Ramos (cell line): ENCODE measurements around the gene DUSP28.

ENCODE experiments used
- in situ Hi-C: fragments of 300-500 bp; cut with MboI; formaldehyde crosslinking; loops from one replicate; pipeline ENCODE4 v1.14.3; 2022; ENCODE audit warnings: low sequenced_read_pairs; ENCODE audit not compliant: unreplicated experiment

DUSP28 gene

GRCh38 chr2:240582781-240583180, 22.6 kb downstream of the DUSP28 start:
- in situ Hi-C loops: no loop called here

GRCh38 chr2:240583774-240584173, 23.6 kb downstream of the DUSP28 start:
- in situ Hi-C loops: no loop called here

GRCh38 chr2:240584486-240585031, 24.4 kb downstream of the DUSP28 start:
- in situ Hi-C loops: no loop called here

- in situ Hi-C loops: no loop called here
Observed at GRCh38 chr2:240585101-240585500, 24.9 kb downstream of the DUSP28 start.

GRCh38 chr2:240585681-240586197, 25.6 kb downstream of the DUSP28 start:
- in situ Hi-C loops: no loop called here

GRCh38 chr2:240586198-240586918, 26.2 kb downstream of the DUSP28 start, which contains the start of gene CAPN10:
TSS of gene CAPN10 (plus strand) at chr2:240586734. CDS start at chr2:240586912, 178 bp downstream.
- in situ Hi-C loops: no loop called here

GRCh38 chr2:240586919-240587800, 27.0 kb downstream of the DUSP28 start:
- in situ Hi-C loops: no loop called here

GRCh38 chr2:240588006-240588655, 28.0 kb downstream of the DUSP28 start:
- in situ Hi-C loops: no loop called here

- in situ Hi-C loops: no loop called here
Observed at GRCh38 chr2:240588669-240589068, 28.5 kb downstream of the DUSP28 start.

GRCh38 chr2:240589375-240589774, 29.2 kb downstream of the DUSP28 start:
- in situ Hi-C loops: no loop called here

GRCh38 chr2:240589850-240590525, 29.8 kb downstream of the DUSP28 start:
- in situ Hi-C loops: no loop called here

GRCh38 chr2:240590681-240591111, 30.5 kb downstream of the DUSP28 start:
- in situ Hi-C loops: no loop called here

- in situ Hi-C loops: no loop called here
Observed at GRCh38 chr2:240591226-240591625, 31.1 kb downstream of the DUSP28 start.

- in situ Hi-C loops: no loop called here
Observed at GRCh38 chr2:240591784-240592183, 31.6 kb downstream of the DUSP28 start.

- in situ Hi-C loops: no loop called here
Observed at GRCh38 chr2:240593026-240593702, 33.0 kb downstream of the DUSP28 start.

- in situ Hi-C loops: no loop called here
Observed at GRCh38 chr2:240593703-240594451, 33.7 kb downstream of the DUSP28 start.

- in situ Hi-C loops: no loop called here
Observed at GRCh38 chr2:240594511-240595380, 34.6 kb downstream of the DUSP28 start.
